ENCODE measurements around the gene PSAPL1. TPM values are rescaled to one million over a fixed set of nuclear protein-coding genes. Genes with fewer than 3 reads are reported as not detected.

PSAPL1 gene
- polyA plus RNA-seq, 1 of the 3 experiments (the other 2 are of a cell fraction), result 0.03 TPM

GRCh38 chr4:7428261-7429068 lies 6.3 kb downstream of the PSAPL1 start (continued):
- no peak for TF ChIP-seq SIN3A (IDR thresholded peaks at IDR 0.05; ENCODE audit: borderline replicate concordance, low read depth, low read length)
- no peak for TF ChIP-seq GABPA (IDR thresholded peaks at IDR 0.05; ENCODE audit: low read depth)
- no peak for TF ChIP-seq TCF12 (IDR thresholded peaks at IDR 0.05)
- TF ChIP-seq TEAD4 (IDR thresholded peaks at IDR 0.05; ENCODE audit: borderline replicate concordance, insufficient read depth), result no peak
- no peak for TF ChIP-seq SMC3 (IDR thresholded peaks at IDR 0.05; ENCODE audit: low read depth, low read length)
- TF ChIP-seq, protein P1, sequence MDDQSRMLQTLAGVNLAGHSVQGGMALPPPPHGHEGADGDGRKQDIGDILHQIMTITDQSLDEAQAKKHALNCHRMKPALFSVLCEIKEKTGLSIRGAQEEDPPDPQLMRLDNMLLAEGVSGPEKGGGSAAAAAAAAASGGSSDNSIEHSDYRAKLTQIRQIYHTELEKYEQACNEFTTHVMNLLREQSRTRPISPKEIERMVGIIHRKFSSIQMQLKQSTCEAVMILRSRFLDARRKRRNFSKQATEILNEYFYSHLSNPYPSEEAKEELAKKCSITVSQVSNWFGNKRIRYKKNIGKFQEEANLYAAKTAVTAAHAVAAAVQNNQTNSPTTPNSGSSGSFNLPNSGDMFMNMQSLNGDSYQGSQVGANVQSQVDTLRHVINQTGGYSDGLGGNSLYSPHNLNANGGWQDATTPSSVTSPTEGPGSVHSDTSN (IDR thresholded peaks at IDR 0.05), result no peak
- TF ChIP-seq RAD21 (IDR thresholded peaks at IDR 0.05; ENCODE audit: low read length), result no peak

DNA sequence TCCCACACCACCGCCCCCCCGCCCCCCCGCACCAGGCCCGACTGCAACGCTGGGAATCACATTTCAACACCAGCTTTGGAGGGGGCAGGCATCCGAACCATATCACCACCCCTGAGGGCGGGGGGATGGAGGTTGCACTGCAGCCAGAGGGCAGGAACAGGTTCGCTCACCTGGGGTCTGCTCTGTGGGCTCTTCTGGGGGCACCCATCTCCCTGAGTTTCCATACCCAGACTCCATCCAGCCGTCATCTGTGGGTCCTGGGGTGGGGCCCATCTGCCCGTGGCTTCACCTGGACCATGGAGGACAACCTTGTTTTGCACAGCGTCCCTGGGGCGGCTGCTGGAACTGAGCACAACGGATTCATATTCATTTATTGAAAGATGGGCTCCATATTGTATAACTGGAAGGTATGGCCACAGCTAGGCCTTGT lies 6.9 kb downstream of the PSAPL1 start:
- H4K20me1 ChIP-seq (ENCODE audit: insufficient read depth), result no peaks in the 10 kb centered on the region
- no peaks in the 10 kb centered on the region for H3K36me3 ChIP-seq (replicated peaks in 1 of 2; ENCODE audit: control insufficient read depth in 1 of 2, insufficient read depth in 2 of 2, low read length in 1 of 2)
- H3K4me3 ChIP-seq (ENCODE audit: low read depth in 2 of 2, low read length in 1 of 2), result no peak overlapping the region
- H3K4me1 ChIP-seq (ENCODE audit: control insufficient read depth in 1 of 2, insufficient read depth in 2 of 2, low read depth in 1 of 2, low read length in 1 of 2), result no peaks in the 10 kb centered on the region; a peak in 1 of 4 replicates
- 81% methylated on average over 5 of the region's 13 CpGs for WGBS (ENCODE audit: low lambda C conversion rate)
- no peaks in the 10 kb centered on the region for H3F3A ChIP-seq (replicated peaks; ENCODE audit: insufficient read depth)
- no peaks in the 10 kb centered on the region for H3K79me2 ChIP-seq (ENCODE audit: insufficient read depth)
- H2AFZ ChIP-seq (ENCODE audit: low read depth), result no peak overlapping the region
- no peaks in the 10 kb centered on the region for H3K9me2 ChIP-seq
- CTCF ChIA-PET, result no interaction called here
- H3K9me3 ChIP-seq, result no peaks in the 10 kb centered on the region
- no peak overlapping the region for H3K27ac ChIP-seq (ENCODE audit: low read depth in 2 of 2, low read length in 1 of 2)
- TF ChIP-seq MEF2A (IDR thresholded peaks at IDR 0.05; ENCODE audit: borderline replicate concordance, low read depth), result no peak
- TF ChIP-seq NFIC (IDR thresholded peaks at IDR 0.05; ENCODE audit: borderline replicate concordance), result no peak
- TF ChIP-seq GABPA (IDR thresholded peaks at IDR 0.05; ENCODE audit: low read depth), result no peak
- no peak for TF ChIP-seq EP300 (IDR thresholded peaks at IDR 0.05; ENCODE audit: borderline replicate concordance in 1 of 2, low read depth in 1 of 2, low read length in 1 of 2)
- no peak for TF ChIP-seq MXI1 (IDR thresholded peaks at IDR 0.05; ENCODE audit: low read depth, low read length)
- TF ChIP-seq FOSL2 (IDR thresholded peaks at IDR 0.05; ENCODE audit: borderline replicate concordance, low read depth), result no peak
- TF ChIP-seq, protein P2, sequence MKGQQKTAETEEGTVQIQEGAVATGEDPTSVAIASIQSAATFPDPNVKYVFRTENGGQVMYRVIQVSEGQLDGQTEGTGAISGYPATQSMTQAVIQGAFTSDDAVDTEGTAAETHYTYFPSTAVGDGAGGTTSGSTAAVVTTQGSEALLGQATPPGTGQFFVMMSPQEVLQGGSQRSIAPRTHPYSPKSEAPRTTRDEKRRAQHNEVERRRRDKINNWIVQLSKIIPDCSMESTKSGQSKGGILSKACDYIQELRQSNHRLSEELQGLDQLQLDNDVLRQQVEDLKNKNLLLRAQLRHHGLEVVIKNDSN (IDR thresholded peaks at IDR 0.05; ENCODE audit: borderline replicate concordance, low read depth), result no peak
- TF ChIP-seq MAX (IDR thresholded peaks at IDR 0.05; ENCODE audit: low read depth), result no peak
- TF ChIP-seq TAF1 (IDR thresholded peaks at IDR 0.05; ENCODE audit: borderline replicate concordance, low read depth, low read length), result no peak
- TF ChIP-seq, protein P3, sequence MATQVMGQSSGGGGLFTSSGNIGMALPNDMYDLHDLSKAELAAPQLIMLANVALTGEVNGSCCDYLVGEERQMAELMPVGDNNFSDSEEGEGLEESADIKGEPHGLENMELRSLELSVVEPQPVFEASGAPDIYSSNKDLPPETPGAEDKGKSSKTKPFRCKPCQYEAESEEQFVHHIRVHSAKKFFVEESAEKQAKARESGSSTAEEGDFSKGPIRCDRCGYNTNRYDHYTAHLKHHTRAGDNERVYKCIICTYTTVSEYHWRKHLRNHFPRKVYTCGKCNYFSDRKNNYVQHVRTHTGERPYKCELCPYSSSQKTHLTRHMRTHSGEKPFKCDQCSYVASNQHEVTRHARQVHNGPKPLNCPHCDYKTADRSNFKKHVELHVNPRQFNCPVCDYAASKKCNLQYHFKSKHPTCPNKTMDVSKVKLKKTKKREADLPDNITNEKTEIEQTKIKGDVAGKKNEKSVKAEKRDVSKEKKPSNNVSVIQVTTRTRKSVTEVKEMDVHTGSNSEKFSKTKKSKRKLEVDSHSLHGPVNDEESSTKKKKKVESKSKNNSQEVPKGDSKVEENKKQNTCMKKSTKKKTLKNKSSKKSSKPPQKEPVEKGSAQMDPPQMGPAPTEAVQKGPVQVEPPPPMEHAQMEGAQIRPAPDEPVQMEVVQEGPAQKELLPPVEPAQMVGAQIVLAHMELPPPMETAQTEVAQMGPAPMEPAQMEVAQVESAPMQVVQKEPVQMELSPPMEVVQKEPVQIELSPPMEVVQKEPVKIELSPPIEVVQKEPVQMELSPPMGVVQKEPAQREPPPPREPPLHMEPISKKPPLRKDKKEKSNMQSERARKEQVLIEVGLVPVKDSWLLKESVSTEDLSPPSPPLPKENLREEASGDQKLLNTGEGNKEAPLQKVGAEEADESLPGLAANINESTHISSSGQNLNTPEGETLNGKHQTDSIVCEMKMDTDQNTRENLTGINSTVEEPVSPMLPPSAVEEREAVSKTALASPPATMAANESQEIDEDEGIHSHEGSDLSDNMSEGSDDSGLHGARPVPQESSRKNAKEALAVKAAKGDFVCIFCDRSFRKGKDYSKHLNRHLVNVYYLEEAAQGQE (IDR thresholded peaks at IDR 0.05; ENCODE audit: low read depth, low read length), result no peak
- no peak for TF ChIP-seq FOXM1 (IDR thresholded peaks at IDR 0.05; ENCODE audit: low read depth)
- no peak for TF ChIP-seq ZBTB33 (IDR thresholded peaks at IDR 0.05; ENCODE audit: borderline replicate concordance, low read depth)
- TF ChIP-seq RXRA (IDR thresholded peaks at IDR 0.05; ENCODE audit: borderline replicate concordance, low read depth), result no peak
- no peak overlapping the region for H3K9ac ChIP-seq
- peak; percentile 17 for DNase-seq
- H3K27me3 ChIP-seq (ENCODE audit: insufficient read depth), result no peaks in the 10 kb centered on the region
- POLR2A ChIA-PET, result no interaction called here
- no peak overlapping the region for H3K4me2 ChIP-seq
